Measurements from ENCODE around the gene BSPRY. TPM values are rescaled to one million over a fixed set of nuclear protein-coding genes. Genes with fewer than 3 reads are reported as not detected.

The BSPRY gene
- total RNA-seq, 1 experiment from 2014 or later: 0.13 TPM

DNA sequence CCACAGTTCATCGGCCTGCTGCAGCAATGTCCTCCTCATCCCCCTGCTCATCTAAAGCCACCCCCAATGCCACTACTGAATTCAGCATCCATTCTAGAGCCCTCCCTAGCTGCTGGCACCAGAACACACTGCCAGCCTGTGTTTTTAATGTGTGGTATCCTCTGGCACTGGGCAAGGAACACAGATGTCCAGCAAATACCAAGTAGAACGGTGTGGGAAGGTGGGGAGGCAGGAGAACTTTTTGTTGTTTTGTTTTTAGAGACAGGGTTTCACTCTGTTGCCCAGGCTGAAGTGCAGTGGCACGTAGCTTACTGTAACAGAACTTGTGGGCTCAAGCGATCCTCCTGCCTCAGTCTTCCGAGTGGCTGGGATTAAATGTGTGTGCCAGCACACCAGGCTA, 22.7 kb downstream of the BSPRY start:
- Histone ChIP-seq H3K27ac (ENCODE audit: low read length) (no peak overlapping the region), H3K27me3 (ENCODE audit: control insufficient read depth, insufficient read depth, low read length) (no peaks in the 10 kb centered on the region), H3K36me3 (ENCODE audit: control insufficient read depth, insufficient read depth, low read length) (no peaks in the 10 kb centered on the region; the same call in 1 of the 2 replicates), H3K4me3 (ENCODE audit: low read depth in 2 of 2, low read length in 2 of 2) (no peak overlapping the region), H3K9me3 (ENCODE audit: control insufficient read depth, insufficient read depth, low read depth, low read length) (no peaks in the 10 kb centered on the region), H3K4me1 (ENCODE audit: control insufficient read depth, insufficient read depth, low read length) (no peaks in the 10 kb centered on the region; the same call in 1 of the 2 replicates)
- in situ Hi-C loops (cut with HindIII; ENCODE audit: low pct_unique_long_range_greater_than_20kb, low sequenced_read_pairs): no loop called here
- ATAC-seq: no peak
- no TSS peak for BruUV-seq (replicated peaks)
- intact Hi-C loops (cut with micrococcal nuclease; ENCODE audit: unreplicated experiment): no loop called here
- DNase-seq (ENCODE audit: low read depth, low spot score): no peak
- POLR2A ChIA-PET: no interaction called here
- TF ChIP-seq TCF7L2 (IDR thresholded peaks at IDR 0.05; ENCODE audit: low read depth, low read length) (no peak), SIN3A (IDR thresholded peaks at IDR 0.05; ENCODE audit: borderline replicate concordance, insufficient read depth, low read depth, low read length) (no peak)
- CTCF ChIA-PET: no interaction called here

DNA sequence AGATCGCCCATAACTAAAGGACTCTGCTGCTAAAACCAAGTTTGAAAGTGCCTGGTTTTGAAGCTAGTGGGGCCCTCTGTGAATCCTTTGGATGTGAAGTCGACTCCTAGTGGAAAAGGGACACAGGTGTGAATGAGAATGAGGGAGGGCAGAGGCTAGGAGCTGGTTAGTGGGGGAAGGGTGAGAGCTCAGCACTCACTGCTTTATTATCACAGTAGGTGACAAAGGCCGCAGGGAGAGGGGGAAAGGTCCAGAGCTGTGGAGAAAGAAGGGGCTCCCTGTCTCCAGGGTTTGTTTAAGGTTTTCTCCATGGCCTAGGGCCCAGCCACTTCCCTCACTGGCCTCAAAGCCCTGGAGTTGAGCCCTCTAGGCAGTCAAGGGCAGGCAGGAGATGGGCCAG, 23.9 kb downstream of the BSPRY start:
- H3K4me3 ChIP-seq (ENCODE audit: low read depth in 2 of 2, low read length in 2 of 2): no peak overlapping the region
- CTCF ChIA-PET: no interaction called here
- in situ Hi-C loops (cut with HindIII; ENCODE audit: low pct_unique_long_range_greater_than_20kb, low sequenced_read_pairs): no loop called here
- no peaks in the 10 kb centered on the region for H3K9me3 ChIP-seq (ENCODE audit: control insufficient read depth, insufficient read depth, low read depth, low read length)
- no peaks in the 10 kb centered on the region for H3K27me3 ChIP-seq (ENCODE audit: control insufficient read depth, insufficient read depth, low read length)
- no peak for ATAC-seq
- H3K27ac ChIP-seq (ENCODE audit: low read length): no peak overlapping the region
- no peaks in the 10 kb centered on the region; the same call in 1 of the 2 replicates for H3K4me1 ChIP-seq (ENCODE audit: control insufficient read depth, insufficient read depth, low read length)
- POLR2A ChIA-PET: no interaction called here
- TF ChIP-seq, protein P1, sequence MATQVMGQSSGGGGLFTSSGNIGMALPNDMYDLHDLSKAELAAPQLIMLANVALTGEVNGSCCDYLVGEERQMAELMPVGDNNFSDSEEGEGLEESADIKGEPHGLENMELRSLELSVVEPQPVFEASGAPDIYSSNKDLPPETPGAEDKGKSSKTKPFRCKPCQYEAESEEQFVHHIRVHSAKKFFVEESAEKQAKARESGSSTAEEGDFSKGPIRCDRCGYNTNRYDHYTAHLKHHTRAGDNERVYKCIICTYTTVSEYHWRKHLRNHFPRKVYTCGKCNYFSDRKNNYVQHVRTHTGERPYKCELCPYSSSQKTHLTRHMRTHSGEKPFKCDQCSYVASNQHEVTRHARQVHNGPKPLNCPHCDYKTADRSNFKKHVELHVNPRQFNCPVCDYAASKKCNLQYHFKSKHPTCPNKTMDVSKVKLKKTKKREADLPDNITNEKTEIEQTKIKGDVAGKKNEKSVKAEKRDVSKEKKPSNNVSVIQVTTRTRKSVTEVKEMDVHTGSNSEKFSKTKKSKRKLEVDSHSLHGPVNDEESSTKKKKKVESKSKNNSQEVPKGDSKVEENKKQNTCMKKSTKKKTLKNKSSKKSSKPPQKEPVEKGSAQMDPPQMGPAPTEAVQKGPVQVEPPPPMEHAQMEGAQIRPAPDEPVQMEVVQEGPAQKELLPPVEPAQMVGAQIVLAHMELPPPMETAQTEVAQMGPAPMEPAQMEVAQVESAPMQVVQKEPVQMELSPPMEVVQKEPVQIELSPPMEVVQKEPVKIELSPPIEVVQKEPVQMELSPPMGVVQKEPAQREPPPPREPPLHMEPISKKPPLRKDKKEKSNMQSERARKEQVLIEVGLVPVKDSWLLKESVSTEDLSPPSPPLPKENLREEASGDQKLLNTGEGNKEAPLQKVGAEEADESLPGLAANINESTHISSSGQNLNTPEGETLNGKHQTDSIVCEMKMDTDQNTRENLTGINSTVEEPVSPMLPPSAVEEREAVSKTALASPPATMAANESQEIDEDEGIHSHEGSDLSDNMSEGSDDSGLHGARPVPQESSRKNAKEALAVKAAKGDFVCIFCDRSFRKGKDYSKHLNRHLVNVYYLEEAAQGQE (IDR thresholded peaks at IDR 0.05; ENCODE audit: insufficient read depth in 1 of 2, low read depth in 2 of 2, low read length in 1 of 2): no peak
- no peak for TF ChIP-seq TCF7L2 (IDR thresholded peaks at IDR 0.05; ENCODE audit: low read depth, low read length)
- TF ChIP-seq POLR2AphosphoS5 (IDR thresholded peaks at IDR 0.05; ENCODE audit: low read depth, low read length): no peak
- no peak for TF ChIP-seq CTCF (IDR thresholded peaks at IDR 0.05)
- TF ChIP-seq SIN3A (IDR thresholded peaks at IDR 0.05; ENCODE audit: borderline replicate concordance, insufficient read depth, low read depth, low read length): no peak
- H3K36me3 ChIP-seq (ENCODE audit: control insufficient read depth, insufficient read depth, low read length): no peaks in the 10 kb centered on the region; the same call in 1 of the 2 replicates
- BruUV-seq (replicated peaks): no TSS peak
- DNase-seq (ENCODE audit: low read depth, low spot score): no peak
- intact Hi-C loops (cut with micrococcal nuclease; ENCODE audit: unreplicated experiment): no loop called here

DNA sequence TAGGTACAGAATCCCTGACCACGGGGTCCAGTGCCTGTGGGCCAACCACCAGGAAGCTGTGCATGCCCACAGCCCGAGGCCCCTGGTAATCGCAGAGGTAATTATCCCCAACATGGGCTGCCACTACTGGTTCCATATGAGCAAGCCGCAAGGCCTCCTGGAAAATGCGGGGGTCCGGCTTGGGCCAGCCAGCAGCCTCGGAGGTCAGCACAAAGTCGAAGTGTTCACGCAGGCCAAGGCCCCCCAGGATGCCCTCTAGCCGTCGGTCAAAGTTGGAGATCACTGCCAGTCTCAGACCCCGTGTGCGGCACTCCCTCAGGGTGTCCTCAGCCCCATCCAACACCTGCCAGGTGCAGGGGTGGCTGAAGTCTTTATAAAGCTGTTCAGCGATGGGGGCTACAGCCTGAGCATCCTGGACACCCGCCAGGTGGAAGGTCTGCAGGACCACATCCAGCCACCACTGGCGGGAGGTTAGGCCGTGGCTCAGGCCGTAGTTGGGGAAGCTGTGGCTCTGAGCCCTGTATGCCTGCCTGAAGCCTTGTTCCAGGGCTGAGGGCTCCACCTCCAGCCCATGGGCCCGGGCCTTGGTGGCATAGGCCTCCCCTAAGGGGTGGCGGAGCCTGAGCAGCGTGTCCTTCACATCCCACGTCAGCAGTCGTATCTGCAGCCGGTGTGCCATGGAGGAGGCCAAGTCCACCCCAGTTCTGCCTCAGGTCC, 24.5 kb downstream of the BSPRY start:
- CTCF ChIA-PET: no interaction called here
- H3K9me3 ChIP-seq (ENCODE audit: control insufficient read depth, insufficient read depth, low read depth, low read length): no peaks in the 10 kb centered on the region
- TF ChIP-seq, protein P1 (IDR thresholded peaks at IDR 0.05; ENCODE audit: insufficient read depth in 1 of 2, low read depth in 2 of 2, low read length in 1 of 2): no peak
- TF ChIP-seq SIN3A (IDR thresholded peaks at IDR 0.05; ENCODE audit: borderline replicate concordance, insufficient read depth, low read depth, low read length) (no peak), CTCF (IDR thresholded peaks at IDR 0.05) (no peak), POLR2AphosphoS5 (IDR thresholded peaks at IDR 0.05; ENCODE audit: low read depth, low read length) (no peak), TCF7L2 (IDR thresholded peaks at IDR 0.05; ENCODE audit: low read depth, low read length) (no peak)
- no TSS peak for BruUV-seq (replicated peaks)
- no peak for DNase-seq (ENCODE audit: low read depth, low spot score)
- H3K4me1 ChIP-seq (ENCODE audit: control insufficient read depth, insufficient read depth, low read length): no peaks in the 10 kb centered on the region; the same call in 1 of the 2 replicates
- H3K27me3 ChIP-seq (ENCODE audit: control insufficient read depth, insufficient read depth, low read length): no peaks in the 10 kb centered on the region
- in situ Hi-C loops (cut with HindIII; ENCODE audit: low pct_unique_long_range_greater_than_20kb, low sequenced_read_pairs) (no loop called here), intact Hi-C loops (cut with micrococcal nuclease; ENCODE audit: unreplicated experiment) (no loop called here)
- H3K27ac ChIP-seq (ENCODE audit: low read length): no peak overlapping the region
- H3K4me3 ChIP-seq (ENCODE audit: low read depth in 2 of 2, low read length in 2 of 2): no peak overlapping the region
- POLR2A ChIA-PET: no interaction called here
- no peaks in the 10 kb centered on the region; the same call in 1 of the 2 replicates for H3K36me3 ChIP-seq (ENCODE audit: control insufficient read depth, insufficient read depth, low read length)
- ATAC-seq: no peak
